Common myeloid progenitor, CD34-positive (primary cell): Measurements from ENCODE around the gene ACSS1.
A peak's percentile ranks its signal among the peaks of the same experiment; 100 is the strongest.

Experiments
- CTCF ChIA-PET: fragments of 350-600 bp; sonication (Branson Sonifier 250); formaldehyde crosslinking; loops from one replicate; lab custom pipeline; 2021; ENCODE audit warnings: antibody characterized with exemption; lab: Charles Lee
- POLR2A ChIA-PET: fragments of 350-600 bp; sonication (Branson Sonifier 250); formaldehyde crosslinking; loops from one replicate; lab custom pipeline; 2021; ENCODE audit warnings: antibody characterized with exemption; lab: Charles Lee
- DNase-seq, 3 donors: peaks; one replicate each; pipeline versions ENCODE4 v3.0.0 to v3.0.0-alpha.2; 2013
- H3K27ac ChIP-seq, 2 experiments: 1 replicate in 1 of 2; 2 replicates in 1 of 2; pipeline ENCODE4 v1.7.0; 2013; ENCODE audit warnings: inconsistent platforms in 2 of 2, low read length in 2 of 2, mild to moderate bottlenecking in 2 of 2, low read depth in 1 of 2, moderate library complexity in 1 of 2; ENCODE audit not compliant: severe bottlenecking in 2 of 2, insufficient read depth in 1 of 2, poor library complexity in 1 of 2
- H3K27me3 ChIP-seq, 5 experiments: replicated peaks in 2 of 5; 1 replicate in 3 of 5; 2 replicates in 2 of 5; pipeline versions ENCODE4 v1.6.1 to v1.7.0; 2013; ENCODE audit warnings: low read length in 4 of 5, mild to moderate bottlenecking in 2 of 5, moderate library complexity in 2 of 5, inconsistent platforms in 1 of 5; ENCODE audit not compliant: insufficient read depth in 5 of 5, control insufficient read depth in 4 of 5
- H3K36me3 ChIP-seq, 4 experiments: 1 replicate in 2 of 4; 2 replicates in 2 of 4; pipeline versions ENCODE4 v1.6.1 to v1.7.0; 2013; ENCODE audit warnings: low read length in 3 of 4, control low read depth in 1 of 4, mild to moderate bottlenecking in 1 of 4; ENCODE audit not compliant: control insufficient read depth in 4 of 4, insufficient read depth in 4 of 4
- H3K4me1 ChIP-seq, 4 experiments: 1 replicate in 3 of 4; 2 replicates in 1 of 4; pipeline versions ENCODE4 v1.6.1 to v1.7.1; 2013; ENCODE audit warnings: low read length in 3 of 4, mild to moderate bottlenecking in 3 of 4, control low read depth in 1 of 4, inconsistent platforms in 1 of 4, moderate library complexity in 1 of 4; ENCODE audit not compliant: control insufficient read depth in 4 of 4, insufficient read depth in 4 of 4; ENCODE audit errors: control extremely low read depth in 1 of 4
- H3K4me3 ChIP-seq, 7 experiments: 1 replicate in 4 of 7; 2 replicates in 3 of 7; pipeline versions ENCODE4 v1.5.1 to v1.7.0; 2013; ENCODE audit warnings: mild to moderate bottlenecking in 7 of 7, low read length in 6 of 7, moderate library complexity in 6 of 7, inconsistent platforms in 2 of 7, low read depth in 2 of 7, control low read depth in 1 of 7; ENCODE audit not compliant: insufficient read depth in 4 of 7, control insufficient read depth in 1 of 7; ENCODE audit errors: extremely low read depth in 1 of 7
- H3K9me3 ChIP-seq, 5 experiments: 1 replicate in 4 of 5; 2 replicates in 1 of 5; pipeline versions ENCODE4 v1.6.1 to v1.7.1; 2013; ENCODE audit warnings: low read length in 4 of 5, mild to moderate bottlenecking in 2 of 5, inconsistent platforms in 1 of 5, low read depth in 1 of 5, moderate library complexity in 1 of 5; ENCODE audit not compliant: control insufficient read depth in 4 of 5, insufficient read depth in 2 of 5; ENCODE audit errors: control extremely low read depth in 1 of 5
- WGBS: methylation state at CpG from one replicate; pipeline ENCODE4 v1.1.5; 2013; ENCODE audit not compliant: insufficient coverage; 5-methylcytosine and 5-hydroxymethylcytosine counted together

The ACSS1 gene

GRCh38 chr20:25083773-25084625 lies 26.1 kb upstream of the ACSS1 start:
- peaks cover 0 to 24% (median 12%) of the 10 kb centered on the region in 4 experiments for H3K4me1 ChIP-seq
- no peak overlapping the region for H3K27ac ChIP-seq
- ChIA-PET POLR2A (no interaction called here), CTCF (interaction anchor here (1.8 kb wide), 1 partner anchor 90 kb away, joined by 4 read pairs; no protein-coding TSS in a partner anchor)
- peaks cover 0 to 3% (median 0%) of the 10 kb centered on the region in 5 experiments for H3K9me3 ChIP-seq
- H3K27me3 ChIP-seq, result peaks cover 13 to 80% (median 51%) of the 10 kb centered on the region in 5 experiments
- DNase-seq, result peak in 2 of 3 donors; percentile 29 to 49
- 4% methylated on average over 52 of the region's 54 CpGs for WGBS
- no peak overlapping the region for H3K4me3 ChIP-seq
- H3K36me3 ChIP-seq, result no peaks in the 10 kb centered on the region

DNA sequence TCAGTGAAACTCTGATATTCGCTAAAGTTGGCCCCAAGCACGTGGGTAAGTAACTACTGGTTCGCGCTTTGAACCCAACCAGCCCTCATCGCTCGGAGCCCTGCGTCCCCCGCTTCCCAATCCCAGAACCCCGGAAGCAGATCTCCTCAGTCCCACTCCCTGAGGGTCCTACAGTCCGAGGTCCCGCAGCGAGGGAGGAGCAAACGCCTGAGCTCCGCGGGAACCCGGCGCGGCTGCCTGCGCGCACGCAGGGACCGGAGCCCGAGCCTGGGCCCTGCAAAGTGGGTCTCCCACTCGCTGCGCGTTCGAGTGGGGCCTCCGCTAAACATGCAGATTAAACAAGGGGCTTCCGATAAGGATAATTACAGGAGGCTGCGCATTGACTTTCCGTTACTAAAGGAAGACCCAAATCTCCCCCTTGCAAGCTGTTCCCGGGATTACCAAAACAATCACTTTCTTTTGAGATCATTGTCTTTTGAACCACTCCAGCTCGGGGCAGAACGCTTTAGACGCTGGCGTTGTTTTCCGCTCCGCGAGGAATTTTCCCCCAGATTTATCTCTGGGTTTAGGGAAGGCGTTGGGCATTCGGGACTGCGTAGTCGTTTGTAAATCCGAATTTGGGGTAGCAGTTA lies 25.3 kb upstream of the ACSS1 start:
- ChIA-PET POLR2A (no interaction called here), CTCF (interaction anchor here (1.8 kb wide), 1 partner anchor 90 kb away, joined by 4 read pairs; no protein-coding TSS in a partner anchor)
- WGBS, result 5% methylated on average over 37 of the region's 44 CpGs
- H3K36me3 ChIP-seq, result no peaks in the 10 kb centered on the region
- H3K4me1 ChIP-seq, result peaks cover 0 to 24% (median 12%) of the 10 kb centered on the region in 4 experiments
- no peak for DNase-seq
- H3K27me3 ChIP-seq, result peaks cover 13 to 88% (median 57%) of the 10 kb centered on the region in 5 experiments
- H3K9me3 ChIP-seq, result peaks cover 0 to 3% (median 0%) of the 10 kb centered on the region in 5 experiments
- H3K27ac ChIP-seq, result no peak overlapping the region
- no peak overlapping the region for H3K4me3 ChIP-seq

- CTCF ChIA-PET, result interaction anchor here (1.8 kb wide), 1 partner anchor 89 kb away, joined by 4 read pairs; no protein-coding TSS in a partner anchor
- Histone ChIP-seq H3K36me3 (no peaks in the 10 kb centered on the region), H3K4me1 (peaks cover 0 to 30% (median 17%) of the 10 kb centered on the region in 4 experiments), H3K9me3 (peaks cover 0 to 3% (median 0%) of the 10 kb centered on the region in 5 experiments), H3K27ac (no peak overlapping the region), H3K4me3 (no peak overlapping the region), H3K27me3 (peaks cover 13 to 95% (median 63%) of the 10 kb centered on the region in 5 experiments)
- no peak for DNase-seq
- WGBS, result 8% methylated on average over 2 of the region's 9 CpGs
- POLR2A ChIA-PET, result no interaction called here
Observed at GRCh38 chr20:25082498-25082873, 24.5 kb upstream of the ACSS1 start.

GRCh38 chr20:25081730-25082497 lies 24.0 kb upstream of the ACSS1 start, which contains the start of gene VSX1:
TSS of gene VSX1 (minus strand) at chr20:25082141. CDS start at chr20:25082096, 45 bp downstream.
- Histone ChIP-seq H3K4me3 (no peak within 1 kb of the TSS), H3K4me1 (peaks cover 0 to 32% (median 18%) of the 10 kb centered on the region in 4 experiments), H3K36me3 (no peaks in the 10 kb centered on the region), H3K27me3 (peaks cover 10 to 98% (median 66%) of the 10 kb centered on the region in 5 experiments), H3K9me3 (peaks cover 0 to 3% (median 0%) of the 10 kb centered on the region in 5 experiments), H3K27ac (no peak within 1 kb of the TSS)
- DNase-seq, result no peak
- POLR2A ChIA-PET, result no interaction called here
- CTCF ChIA-PET, result interaction anchor here (1.1 to 1.8 kb wide), 2 partner anchors 9 to 88 kb away, joined by 4 read pairs; no protein-coding TSS in a partner anchor
- WGBS, result 11% methylated on average over 33 of the region's 67 CpGs

DNA sequence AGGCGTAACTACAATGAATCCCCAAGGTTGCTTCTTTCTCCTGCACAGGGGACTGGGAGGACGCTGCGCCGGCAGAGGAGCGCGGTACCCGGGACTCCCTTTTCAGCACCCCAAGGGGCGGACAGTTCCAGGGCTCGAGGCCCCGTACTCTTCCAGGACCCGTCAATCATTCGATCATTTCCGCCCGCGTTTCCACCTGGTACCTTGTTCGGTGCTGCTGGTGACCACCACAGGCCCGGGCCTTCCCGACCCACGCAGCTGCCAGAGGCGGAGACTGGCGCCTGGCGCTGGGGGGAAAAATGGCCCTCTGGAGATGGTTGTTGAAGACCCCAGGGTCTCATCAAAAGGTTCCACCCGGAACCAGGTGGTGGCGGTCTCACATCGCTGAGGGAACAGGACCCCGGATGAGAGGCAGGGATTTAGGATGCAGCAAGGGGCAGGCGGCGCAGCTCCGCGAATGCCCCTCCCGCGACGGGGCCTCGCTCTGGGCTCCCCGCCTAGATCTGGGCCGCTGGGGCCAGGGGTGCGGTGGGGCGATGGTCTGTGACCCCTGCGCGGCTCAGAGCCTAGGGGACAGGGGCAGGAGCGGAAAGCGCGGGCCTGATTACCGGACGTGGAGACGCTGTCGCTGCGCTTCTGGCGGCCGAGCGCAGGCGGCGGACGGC lies 23.3 kb upstream of the ACSS1 start:
- Histone ChIP-seq H3K36me3 (no peaks in the 10 kb centered on the region), H3K27me3 (peaks cover 12 to 98% (median 64%) of the 10 kb centered on the region in 5 experiments), H3K27ac (no peak overlapping the region), H3K4me3 (no peak overlapping the region), H3K9me3 (peaks cover 0 to 3% (median 0%) of the 10 kb centered on the region in 5 experiments), H3K4me1 (peaks cover 0 to 33% (median 18%) of the 10 kb centered on the region in 4 experiments)
- DNase-seq, result peak in 2 of 3 donors; percentile 54 to 67
- whole genome bisulfite sequencing, result 6% methylated on average over 47 of the region's 54 CpGs
- POLR2A ChIA-PET, result no interaction called here
- CTCF ChIA-PET, result interaction anchor here (0.9 to 1.1 kb wide), 2 partner anchors 10 to 24 kb away, joined by 3 to 4 read pairs; no protein-coding TSS in a partner anchor

GRCh38 chr20:25079171-25079570 lies 21.2 kb upstream of the ACSS1 start:
- WGBS, result 72% methylated on average over 4 of the region's 4 CpGs
- Histone ChIP-seq H3K9me3 (no peaks in the 10 kb centered on the region), H3K27ac (no peak overlapping the region), H3K4me3 (no peak overlapping the region), H3K27me3 (peaks cover 18 to 95% (median 59%) of the 10 kb centered on the region in 5 experiments), H3K36me3 (no peaks in the 10 kb centered on the region), H3K4me1 (peaks cover 0 to 27% (median 13%) of the 10 kb centered on the region in 4 experiments)
- CTCF ChIA-PET, result interaction anchor here (1.3 to 2.5 kb wide), 3 partner anchors 11 to 149 kb away, joined by 3 to 11 read pairs (median 9); no protein-coding TSS in a partner anchor
- no peak for DNase-seq
- POLR2A ChIA-PET, result no interaction called here
